GM18526 (cell line): ENCODE measurements around the gene ANO1.

ENCODE experiments used
- POLR2A ChIP-seq: IDR thresholded peaks from 3 replicates; pipeline ENCODE4 v1.6.1; 2011; ENCODE audit not compliant: insufficient read length; ENCODE audit errors: extremely low read depth

ANO1 gene

DNA sequence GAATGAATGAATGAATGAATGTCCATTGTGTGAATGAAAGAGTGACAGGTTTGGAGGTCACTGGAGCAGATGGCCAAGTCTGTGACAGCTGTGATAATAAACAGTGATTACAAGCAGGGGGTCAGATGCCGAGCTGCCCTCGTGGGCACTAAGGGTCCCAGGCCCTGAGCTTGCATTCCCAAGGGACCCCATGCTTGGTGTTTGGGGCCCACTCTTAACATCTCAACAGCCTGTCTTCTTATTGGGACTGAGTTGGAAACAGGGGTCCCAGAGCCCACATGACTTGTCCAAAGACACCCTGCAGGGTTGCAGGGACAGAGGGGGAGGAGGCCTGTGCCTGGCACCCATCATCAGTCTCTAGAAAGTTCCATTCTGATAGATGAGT, 12.0 kb upstream of the ANO1 start:
- no peak for TF ChIP-seq POLR2A

DNA sequence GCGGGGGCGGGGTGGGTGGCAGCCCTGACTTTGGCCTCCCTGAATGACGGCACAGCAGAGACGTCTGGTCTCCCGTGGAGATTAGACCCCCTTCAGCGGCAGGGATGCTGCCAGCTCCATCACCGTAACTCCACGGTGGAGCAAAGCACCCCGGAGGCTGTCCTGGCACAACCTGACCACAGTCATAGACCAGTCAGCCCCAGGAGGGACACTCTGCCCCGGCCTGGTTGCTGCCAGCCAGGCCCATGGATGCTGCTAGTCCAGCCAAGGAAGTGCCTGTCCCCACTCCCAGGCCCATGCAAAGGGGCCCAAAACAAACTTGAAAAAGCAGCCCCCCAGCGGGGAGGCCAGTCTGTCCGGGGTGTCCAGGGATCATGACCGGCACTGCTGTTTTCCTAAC, 11.5 kb upstream of the ANO1 start:
- TF ChIP-seq POLR2A, result no peak

DNA sequence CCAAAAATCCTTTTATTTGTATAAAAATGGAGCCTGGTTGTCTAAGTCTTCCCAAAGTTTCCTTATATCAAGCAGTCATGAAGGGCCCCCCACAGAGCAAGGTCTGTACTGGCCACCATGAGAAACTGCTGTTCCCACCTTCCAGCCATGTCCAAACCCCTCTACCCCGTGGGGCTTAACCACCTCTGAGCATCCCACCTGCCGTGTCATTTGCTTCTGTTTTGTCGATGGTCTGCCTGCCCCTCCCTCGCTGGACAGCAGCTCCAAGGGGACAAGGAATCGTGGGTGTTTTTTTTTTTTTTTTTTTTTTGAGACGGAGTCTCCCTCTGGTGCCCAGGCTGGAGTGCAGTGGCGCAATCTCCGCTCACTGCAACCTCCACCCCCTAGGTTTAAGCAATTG, 11.1 kb upstream of the ANO1 start:
- no peak for TF ChIP-seq POLR2A

DNA sequence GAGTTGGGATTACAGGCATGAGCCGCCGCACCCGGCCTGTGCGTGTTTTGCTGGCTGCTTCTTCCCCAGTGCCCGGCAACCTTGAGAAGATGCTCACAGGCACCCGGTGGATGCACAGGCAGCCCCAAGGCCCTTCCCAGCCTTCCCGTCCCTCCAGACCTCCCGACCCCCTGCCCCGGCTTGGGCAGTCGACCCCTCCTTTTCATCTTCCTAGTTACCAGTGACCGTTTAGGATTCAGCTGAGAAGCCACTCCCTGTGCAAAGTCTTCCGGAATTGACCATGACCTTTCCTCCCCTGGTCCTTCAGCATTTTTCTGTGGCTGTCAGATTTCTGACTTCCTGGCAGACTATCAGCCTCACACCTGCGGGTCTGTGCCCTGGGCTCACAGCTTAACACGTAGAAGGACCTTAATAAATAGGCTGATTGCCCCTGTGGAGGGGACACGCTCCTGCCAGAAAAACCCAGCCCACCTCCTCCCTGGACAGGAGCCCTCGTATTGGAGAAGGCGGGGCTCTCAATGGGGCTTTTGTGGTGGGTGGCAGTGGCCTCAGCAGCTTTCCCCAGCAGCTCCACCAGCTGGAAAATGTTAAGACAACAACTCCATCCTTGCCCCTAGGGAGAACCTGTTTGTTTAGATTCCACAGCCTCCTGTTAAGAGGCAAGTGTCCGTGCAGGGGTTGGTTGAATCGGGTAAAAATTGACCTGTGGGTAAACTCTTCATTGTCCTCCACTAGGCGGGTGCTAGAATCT, 10.4 kb upstream of the ANO1 start:
- no peak for TF ChIP-seq POLR2A

DNA sequence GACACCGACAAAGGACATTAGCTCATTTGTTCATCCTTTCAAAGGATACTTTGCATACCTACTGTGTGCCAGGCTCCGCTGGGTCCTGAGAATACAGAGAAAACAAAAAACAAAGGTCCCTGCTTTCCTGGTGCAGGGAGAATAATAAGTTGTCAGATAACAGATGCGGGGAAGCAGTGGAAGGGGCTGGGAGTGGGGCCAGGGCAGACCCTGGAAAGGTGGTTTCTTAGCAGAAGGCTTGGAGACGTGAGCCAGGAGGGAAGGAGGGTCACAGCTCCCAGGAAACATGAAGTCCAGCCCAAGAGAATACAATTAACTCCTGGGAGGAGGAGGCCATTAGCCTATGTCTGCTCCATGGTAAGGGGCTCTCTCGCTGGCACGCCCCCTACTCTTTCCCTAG, 9.8 kb upstream of the ANO1 start:
- TF ChIP-seq POLR2A, result no peak

DNA sequence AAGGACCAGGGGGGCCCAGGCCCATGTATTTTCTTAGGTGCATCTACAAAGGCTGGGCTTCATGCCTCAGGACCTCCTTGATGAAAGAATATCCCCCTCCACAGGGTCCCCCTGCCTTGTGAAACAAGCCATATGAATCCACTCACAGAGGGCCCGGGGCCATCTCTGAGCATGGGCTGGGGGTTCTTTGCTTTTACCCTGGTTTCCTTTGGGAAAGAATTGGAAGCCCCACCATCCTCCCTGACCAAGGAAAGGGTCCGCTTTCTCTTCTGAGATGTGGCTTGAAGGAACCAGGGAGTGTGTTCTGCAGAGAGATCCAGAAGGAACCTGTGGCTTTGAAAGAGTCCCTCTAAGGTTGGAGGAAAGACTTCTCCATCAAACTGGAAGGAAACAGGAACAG, 9.2 kb upstream of the ANO1 start:
- TF ChIP-seq POLR2A, result no peak

DNA sequence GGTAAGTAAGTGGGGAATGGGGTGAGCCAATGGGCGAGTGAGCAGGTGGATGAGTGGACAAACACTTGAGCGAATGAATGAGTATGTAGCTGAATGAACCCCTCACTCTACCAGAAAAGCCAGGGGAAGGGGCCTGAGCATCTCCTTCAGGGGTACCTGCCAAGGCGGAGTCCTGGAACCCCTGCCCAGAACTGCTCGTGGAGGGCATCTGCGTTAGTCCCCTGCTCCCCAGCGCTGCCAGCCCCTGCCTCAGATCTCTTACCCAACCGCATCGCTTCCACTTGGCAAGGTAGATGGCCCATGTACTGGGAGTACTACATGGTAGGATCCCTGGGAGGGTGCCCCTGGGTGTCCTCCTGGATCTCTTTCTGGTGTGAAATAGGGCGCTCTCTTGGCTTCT, 7.4 kb upstream of the ANO1 start:
- no peak for TF ChIP-seq POLR2A

DNA sequence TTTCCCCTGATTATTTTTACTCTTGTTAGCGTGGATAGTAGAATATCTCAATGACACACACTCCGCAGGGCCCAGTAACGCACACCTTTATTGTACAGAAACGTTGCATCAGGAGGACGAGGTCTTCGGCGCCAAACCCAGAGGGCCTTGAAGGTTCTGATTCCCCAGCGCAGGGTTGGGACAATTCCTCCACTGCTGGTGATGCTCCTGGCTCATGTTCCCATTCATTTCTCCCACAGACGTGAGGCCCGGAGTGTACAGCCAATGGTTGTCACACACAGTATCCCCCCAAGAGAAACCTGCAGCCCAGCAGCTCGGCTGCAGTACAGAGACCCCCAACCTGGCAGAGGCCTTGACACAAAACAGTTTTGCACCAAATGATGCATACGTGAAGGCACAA, 6.1 kb upstream of the ANO1 start:
- TF ChIP-seq POLR2A, result no peak

DNA sequence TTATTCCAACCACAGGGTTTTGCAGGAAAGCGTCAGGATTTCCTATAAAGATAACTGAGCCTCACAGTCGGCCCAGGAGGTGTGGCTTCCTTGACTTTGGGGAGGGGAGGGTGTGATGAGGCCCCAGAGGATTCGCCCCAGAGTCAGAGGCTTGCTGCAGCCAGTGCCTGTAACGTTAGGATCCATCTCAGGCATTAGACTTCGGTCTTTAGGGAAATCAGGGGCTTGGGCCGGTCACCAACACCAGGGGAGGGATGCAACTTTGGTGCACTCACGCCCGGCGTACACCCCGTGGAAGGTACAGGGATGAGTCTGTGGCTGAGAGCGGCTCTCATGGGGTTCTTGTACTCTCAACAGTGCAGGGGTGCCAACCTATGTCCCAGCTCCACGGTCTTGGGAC, 5.7 kb upstream of the ANO1 start:
- TF ChIP-seq POLR2A, result no peak

DNA sequence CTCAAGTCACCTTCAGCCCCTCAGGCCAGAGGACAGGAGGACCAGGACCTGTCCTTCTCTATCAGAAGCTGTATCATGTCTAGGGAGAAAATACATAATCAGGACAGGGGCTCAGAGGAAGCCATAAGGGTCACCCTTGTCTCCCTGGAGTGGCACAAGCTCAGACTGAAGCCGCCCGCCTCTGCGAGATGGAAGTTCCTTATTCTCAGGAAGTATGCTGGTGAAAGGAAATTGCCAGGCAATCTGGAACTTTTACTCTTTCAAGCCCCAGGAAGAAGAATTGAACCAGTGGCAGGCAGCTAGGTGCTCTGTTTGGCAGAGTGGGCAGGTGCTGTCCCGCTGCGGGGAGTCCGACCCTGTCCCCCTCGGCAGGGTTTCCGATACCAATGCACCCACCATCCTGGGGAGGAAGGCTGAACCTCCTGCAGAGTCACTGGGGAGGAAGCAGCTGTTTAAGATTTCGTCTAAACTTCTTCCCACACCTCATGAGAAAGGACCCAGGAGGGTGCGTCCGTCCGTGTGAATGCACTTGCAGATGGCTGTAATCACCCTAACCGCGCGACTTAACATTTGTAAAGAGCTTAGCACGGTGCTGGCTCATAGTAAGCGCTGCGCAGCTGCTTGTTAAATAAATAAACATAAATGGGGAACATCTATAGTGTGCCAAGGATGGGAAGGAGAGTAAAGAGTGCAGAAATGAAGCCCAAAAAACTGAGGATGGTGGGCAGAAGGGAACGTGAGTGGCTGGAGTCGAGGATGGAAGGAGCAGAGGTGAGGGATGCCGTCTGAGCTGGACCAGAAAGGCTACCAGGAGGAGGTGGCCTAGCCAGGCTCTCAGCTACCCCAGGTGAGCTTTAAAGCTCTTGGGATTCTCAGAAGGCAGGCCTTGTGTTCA, 5.0 kb upstream of the ANO1 start:
- TF ChIP-seq POLR2A, result no peak

DNA sequence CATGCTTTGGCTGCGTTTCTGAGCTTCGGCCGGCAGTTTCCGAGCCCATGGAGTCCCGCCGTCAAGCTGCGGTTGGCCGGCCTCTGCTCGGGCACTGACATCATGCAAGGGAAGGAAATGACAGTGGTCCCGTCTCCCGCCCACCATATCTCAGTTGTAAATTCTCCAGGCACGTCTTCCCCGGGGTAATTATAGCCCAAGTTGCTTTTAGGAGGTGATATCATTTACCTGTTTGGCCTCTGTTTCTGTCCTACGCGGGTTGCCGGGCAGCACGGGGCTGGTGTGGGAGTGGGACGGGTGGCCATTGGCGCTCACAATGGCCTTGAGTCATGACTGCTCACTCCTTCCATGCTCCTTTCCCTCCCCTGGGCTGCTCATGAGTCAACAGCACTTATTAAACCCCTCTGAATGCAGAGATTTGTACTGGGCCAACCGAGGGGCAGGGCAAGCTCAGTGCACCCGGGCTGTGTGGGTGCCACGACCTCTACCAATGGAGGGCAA, 4.2 kb upstream of the ANO1 start:
- TF ChIP-seq POLR2A, result no peak

DNA sequence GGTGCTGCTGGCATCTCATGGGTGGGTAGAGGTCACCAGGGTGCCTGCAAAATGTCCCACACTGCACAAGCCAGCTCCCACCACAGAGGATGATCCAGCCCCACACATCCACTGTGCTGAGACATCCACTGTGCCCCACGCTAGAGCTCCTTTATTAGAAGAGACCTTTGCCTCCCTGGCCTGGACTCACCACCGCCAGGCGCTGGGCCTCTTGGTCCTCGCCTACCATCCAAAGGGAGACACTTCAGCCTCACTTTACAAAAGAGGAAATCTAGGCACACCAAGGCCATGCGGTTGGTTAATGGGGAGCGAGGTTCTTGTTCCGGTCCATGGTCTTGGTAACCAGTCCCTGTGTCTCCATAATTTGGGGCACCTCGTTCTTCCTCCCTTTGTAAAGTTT, 3.4 kb upstream of the ANO1 start:
- no peak for TF ChIP-seq POLR2A

DNA sequence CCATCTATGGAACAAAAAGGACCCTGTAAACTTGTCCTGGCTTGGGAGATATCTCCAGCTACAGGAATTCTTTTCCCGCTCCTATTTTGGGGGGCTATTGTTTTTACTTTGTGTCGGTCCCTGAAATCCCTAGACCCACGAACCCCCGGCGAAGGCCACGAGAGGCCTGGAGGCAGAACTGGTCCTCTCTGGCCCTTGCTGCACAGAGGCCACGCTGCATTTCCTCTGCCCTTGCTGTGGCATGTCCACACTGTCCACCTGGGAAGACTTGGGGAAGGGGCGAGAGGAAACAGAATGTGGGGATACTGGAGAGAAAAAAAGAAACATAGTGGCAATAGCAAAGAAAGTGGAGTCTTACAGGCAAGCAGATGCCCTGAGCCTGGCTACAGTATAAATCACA, 2.3 kb upstream of the ANO1 start:
- no peak for TF ChIP-seq POLR2A

DNA sequence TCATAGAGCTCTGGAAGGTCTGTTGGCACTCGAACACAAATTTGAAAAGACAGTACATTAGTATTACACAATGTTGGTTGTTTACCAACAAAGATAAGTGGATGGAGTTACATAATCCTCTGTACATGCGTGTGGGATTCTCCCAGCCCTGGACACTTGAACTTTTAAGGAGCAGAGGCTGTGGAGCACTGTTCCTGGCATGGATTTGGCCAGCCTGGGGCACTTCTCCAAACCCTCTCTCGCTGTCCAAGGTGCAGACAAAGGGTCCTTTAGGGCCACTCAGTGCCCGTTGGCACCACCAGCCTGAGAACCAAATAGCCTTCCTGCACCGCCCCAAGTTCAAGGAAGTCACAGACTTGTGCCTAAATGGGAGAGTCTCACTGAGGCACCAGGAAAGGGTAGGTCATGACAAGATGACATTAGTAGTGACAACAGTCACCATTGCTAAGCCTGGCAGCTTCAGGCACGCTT, 1.6 kb upstream of the ANO1 start:
- TF ChIP-seq POLR2A, result no peak

DNA sequence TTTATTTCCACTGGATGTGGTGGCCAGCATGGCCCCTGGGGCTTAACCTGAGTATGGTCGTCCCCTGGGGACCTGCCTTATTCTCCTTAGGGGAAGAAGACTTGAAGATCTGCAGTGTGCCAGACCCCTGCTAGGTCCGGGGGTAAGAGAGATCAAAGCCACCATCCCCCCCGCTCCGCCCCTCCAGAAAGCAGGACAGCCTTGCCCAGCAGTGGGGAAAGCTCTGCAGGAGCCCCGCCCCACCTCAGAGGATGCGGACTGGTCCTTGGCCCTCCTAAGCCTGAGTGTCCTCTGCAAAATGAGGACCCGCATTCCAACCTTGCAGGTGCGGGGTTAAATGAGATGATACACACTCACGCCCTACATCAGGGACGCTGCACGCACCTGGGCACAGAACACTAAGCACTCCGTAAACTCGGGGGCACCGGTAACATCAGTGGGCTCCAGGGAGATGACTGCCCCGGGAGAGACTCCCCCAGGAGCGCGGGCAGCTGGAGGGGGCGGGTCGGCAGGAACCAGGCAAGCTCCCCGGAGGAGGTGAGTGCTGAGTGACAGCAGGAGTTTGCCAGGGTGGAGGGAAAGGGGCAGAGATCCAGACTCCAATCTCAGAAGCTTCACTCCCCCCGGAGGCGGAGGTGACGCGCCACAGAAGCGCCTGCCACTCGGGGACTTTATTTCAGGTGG, 564 bp upstream of the ANO1 start:
- no peak for TF ChIP-seq POLR2A

DNA sequence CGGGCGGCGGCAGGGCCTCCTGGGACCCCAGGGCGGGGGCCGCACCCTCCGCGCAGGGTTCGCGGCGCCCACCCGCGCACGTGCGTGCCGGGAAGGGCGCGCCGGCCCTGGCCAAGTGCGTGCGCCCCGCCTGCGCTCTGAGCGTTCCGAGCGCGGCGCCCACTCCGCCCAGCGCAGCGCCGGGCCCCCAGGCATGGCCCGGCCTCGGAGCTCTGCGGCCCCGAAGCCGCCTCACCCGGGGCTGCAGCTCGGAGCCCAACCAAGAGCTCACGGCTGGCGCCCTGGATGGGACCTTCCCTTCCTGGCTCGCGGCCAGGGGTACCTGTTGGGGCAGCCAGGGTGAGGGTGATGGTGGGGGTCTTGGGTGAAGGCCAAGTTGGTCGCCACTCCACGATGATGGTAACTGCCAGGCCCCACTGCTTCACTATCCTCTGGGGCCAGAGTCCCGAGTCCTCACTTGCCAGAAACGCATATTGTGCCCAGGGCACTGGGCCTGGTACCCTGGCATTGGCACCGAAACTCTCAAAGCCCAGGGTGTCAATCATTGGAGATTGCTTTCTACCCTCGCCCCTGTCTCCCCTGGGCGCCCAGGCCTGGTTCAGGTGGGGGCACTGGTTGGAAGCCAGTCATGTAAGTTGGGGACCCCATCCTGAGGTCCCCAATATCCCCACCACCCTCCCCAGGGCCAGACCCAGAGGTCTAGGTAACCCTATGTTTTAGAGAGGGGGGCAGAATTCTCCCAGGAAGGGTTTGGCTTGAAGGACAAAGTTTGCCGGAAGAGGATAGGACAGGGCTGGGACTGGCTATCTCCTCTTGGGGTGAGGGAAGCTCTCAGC, 882 bp downstream of the ANO1 start:
- no peak for TF ChIP-seq POLR2A
